HAP-1 (cell line): Measurements from ENCODE around the gene TRAPPC2L.

Experiments used
- DNase-seq, 2 experiments: peaks; one replicate each; pipeline ENCODE4 v3.0.0-alpha.2; 2016 to 2020; ENCODE audit warnings: low spot score in 2 of 2
- H3K27me3 ChIP-seq: fragments of 250-450 bp; sonication (Bioruptor Pico); 2 replicates; pipeline ENCODE4 v1.5.1; 2020; ENCODE audit warnings: low read depth, mild to moderate bottlenecking, moderate library complexity
- H3K36me3 ChIP-seq: fragments of 250-450 bp; sonication (Bioruptor Pico); replicated peaks from 2 replicates; pipeline ENCODE4 v1.5.1; 2020; ENCODE audit warnings: mild to moderate bottlenecking
- H3K4me1 ChIP-seq: fragments of 250-450 bp; sonication (Bioruptor Pico); 2 replicates; pipeline ENCODE4 v1.5.1; 2020; ENCODE audit warnings: mild to moderate bottlenecking
- H3K4me3 ChIP-seq: fragments of 250-450 bp; sonication (Bioruptor Pico); 2 replicates; pipeline ENCODE4 v1.5.1; 2020; ENCODE audit warnings: mild to moderate bottlenecking, moderate library complexity
- H3K9me3 ChIP-seq: fragments of 250-450 bp; sonication (Bioruptor Pico); 2 replicates; pipeline ENCODE4 v1.5.1; 2020; ENCODE audit warnings: mild to moderate bottlenecking, moderate library complexity
- in situ Hi-C: fragments of 300-500 bp; cut with MboI; formaldehyde crosslinking; loops from 3 replicates; pipeline ENCODE4 v1.14.3; 2020; ENCODE audit warnings: low sequenced_read_pairs, inconsistent platforms, mixed read lengths

Gene TRAPPC2L

DNA sequence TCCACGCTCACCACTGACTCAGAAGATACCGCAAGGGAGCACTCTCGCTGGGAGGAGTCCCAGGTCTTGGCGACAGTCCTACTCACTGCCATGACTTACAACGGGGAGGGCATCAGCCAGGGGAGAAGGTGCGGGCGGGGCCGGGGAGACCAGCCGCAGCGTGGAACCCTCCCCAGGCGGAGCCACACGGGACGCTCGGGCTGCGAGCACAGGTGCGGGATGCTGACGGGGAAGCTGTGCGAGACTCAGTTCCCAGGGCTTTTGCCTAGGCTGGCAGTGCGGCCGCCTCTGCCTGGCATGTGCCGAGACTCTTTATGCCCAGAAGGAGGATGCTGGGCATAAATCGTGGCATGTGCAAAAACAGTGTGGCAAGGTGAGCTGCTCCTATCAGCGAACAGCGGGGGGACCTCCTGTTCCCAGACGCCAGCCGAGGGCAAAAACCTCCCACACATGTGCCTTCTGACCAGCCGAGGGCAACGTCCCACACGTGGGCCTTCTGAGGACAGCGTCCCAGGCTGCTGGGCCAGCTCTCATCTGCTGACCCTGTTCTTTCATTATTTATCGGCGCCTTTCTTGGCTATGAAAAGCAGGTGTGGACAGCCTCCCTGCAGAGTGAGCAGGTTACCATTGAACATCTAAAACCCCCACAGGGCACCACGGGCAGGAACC lies 6.3 kb upstream of the TRAPPC2L start:
- H3K4me3 ChIP-seq, result no peak overlapping the region
- H3K27me3 ChIP-seq, result no peaks in the 10 kb centered on the region
- H3K9me3 ChIP-seq, result no peaks in the 10 kb centered on the region
- no peaks in the 10 kb centered on the region for H3K36me3 ChIP-seq
- in situ Hi-C loops, result no loop called here
- no peak for DNase-seq
- no peaks in the 10 kb centered on the region for H3K4me1 ChIP-seq

DNA sequence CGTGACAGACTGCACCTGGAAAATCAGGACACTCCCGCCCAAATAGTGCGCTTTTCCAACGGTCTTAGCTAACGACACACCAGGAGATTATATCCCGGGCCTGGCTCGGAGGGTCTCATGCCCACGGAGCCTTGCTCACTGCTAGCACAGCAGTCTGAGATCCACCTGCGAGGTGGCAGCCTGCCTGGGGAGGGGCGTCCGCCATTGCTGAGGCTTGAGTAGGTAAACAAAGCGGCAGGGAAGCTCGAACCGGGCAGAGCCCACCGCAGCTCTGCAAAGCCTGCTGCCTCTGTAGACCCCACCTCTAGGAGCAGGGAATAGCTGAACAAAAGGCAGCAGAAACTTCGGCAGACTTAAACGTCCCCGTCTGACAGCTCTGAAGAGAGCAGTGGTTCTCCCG lies 5.3 kb upstream of the TRAPPC2L start:
- Histone ChIP-seq H3K9me3 (no peaks in the 10 kb centered on the region), H3K36me3 (no peaks in the 10 kb centered on the region), H3K4me3 (no peak overlapping the region), H3K4me1 (no peaks in the 10 kb centered on the region; the same call in 1 of the 2 replicates), H3K27me3 (no peaks in the 10 kb centered on the region)
- DNase-seq, result no peak
- in situ Hi-C loops, result no loop called here

GRCh38 chr16:88853325-88853941 lies 3.5 kb upstream of the TRAPPC2L start:
- H3K36me3 ChIP-seq, result no peaks in the 10 kb centered on the region
- H3K27me3 ChIP-seq, result no peaks in the 10 kb centered on the region
- in situ Hi-C loops, result no loop called here
- no peak for DNase-seq
- H3K9me3 ChIP-seq, result no peaks in the 10 kb centered on the region
- no peak overlapping the region for H3K4me3 ChIP-seq
- peaks cover 5% of the 10 kb centered on the region for H3K4me1 ChIP-seq

DNA sequence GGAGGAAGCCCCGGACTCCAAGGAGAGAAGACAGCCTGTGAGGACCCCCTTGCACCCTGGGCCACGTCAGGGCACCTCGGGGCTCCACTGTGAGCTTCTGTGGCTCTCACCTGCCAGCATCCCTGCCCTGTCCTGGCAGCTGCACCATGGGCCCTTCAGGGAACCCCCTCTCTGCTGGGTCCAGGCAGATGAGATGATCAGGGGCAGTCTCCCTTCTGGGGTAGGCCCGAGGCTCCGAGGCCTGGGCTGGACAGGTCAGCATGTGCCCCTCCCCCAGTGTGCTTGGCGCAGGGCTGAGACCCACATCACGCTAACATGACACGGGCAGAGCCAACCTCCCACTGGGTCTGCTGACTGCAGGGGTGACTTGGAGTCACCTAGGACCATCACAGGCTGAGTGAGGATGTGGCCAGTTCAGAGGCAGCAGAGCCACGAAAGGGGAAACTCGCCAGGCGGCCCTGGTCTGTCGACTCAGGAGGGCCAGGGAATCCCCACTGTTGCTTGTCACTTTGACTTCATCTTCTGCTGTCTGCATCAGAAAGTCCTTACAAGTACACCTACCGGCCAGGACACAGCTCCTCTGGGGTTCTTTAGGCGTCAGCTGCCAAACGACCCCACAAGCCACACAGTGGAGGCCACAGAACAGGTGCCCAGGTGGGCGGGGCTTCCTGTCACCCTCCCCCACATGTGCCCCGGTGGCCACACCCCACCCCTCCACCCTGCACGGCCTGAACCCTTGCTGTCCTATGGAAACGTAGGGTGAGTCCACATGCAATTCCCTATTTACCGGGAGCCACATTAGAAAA lies 2.4 kb upstream of the TRAPPC2L start:
- peak in 1 of 2 experiments; percentile 34 for DNase-seq
- H3K27me3 ChIP-seq, result no peaks in the 10 kb centered on the region
- in situ Hi-C loops, result no loop called here
- H3K36me3 ChIP-seq, result peaks cover 7% of the 10 kb centered on the region; the same call in 1 of the 2 replicates
- peaks cover 5% of the 10 kb centered on the region for H3K4me1 ChIP-seq
- H3K9me3 ChIP-seq, result no peaks in the 10 kb centered on the region
- H3K4me3 ChIP-seq, result no peak overlapping the region

GRCh38 chr16:88855176-88855575 lies 1.8 kb upstream of the TRAPPC2L start:
- no peak for DNase-seq
- Histone ChIP-seq H3K9me3 (no peaks in the 10 kb centered on the region), H3K4me1 (peaks cover 5% of the 10 kb centered on the region), H3K4me3 (no peak overlapping the region), H3K36me3 (peaks cover 14% of the 10 kb centered on the region), H3K27me3 (no peaks in the 10 kb centered on the region)
- in situ Hi-C loops, result no loop called here

DNA sequence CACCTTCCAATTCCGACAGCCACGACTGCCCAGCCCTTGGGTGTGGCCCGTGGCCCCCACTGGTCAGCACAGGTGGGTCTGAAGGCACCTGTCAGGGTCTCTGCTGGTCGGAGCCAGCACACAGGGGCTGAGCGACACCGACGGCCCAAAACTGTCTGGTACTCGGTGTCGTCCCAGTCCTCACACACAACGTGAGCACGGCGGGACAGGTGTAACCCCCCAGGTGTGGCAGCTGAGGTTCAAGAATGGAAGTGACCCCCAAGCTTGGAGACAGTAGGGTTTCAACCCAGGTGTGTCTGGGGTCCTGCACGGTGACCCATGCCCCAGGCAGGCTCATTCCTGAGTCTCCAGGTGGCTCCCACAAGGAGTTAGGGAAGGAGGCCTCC lies 1.2 kb upstream of the TRAPPC2L start:
- Histone ChIP-seq H3K36me3 (peaks cover 19% of the 10 kb centered on the region), H3K4me3 (peak overlapping the region; percentile 93), H3K27me3 (no peaks in the 10 kb centered on the region), H3K4me1 (peaks cover 5% of the 10 kb centered on the region), H3K9me3 (no peaks in the 10 kb centered on the region)
- no peak for DNase-seq
- in situ Hi-C loops, result no loop called here

DNA sequence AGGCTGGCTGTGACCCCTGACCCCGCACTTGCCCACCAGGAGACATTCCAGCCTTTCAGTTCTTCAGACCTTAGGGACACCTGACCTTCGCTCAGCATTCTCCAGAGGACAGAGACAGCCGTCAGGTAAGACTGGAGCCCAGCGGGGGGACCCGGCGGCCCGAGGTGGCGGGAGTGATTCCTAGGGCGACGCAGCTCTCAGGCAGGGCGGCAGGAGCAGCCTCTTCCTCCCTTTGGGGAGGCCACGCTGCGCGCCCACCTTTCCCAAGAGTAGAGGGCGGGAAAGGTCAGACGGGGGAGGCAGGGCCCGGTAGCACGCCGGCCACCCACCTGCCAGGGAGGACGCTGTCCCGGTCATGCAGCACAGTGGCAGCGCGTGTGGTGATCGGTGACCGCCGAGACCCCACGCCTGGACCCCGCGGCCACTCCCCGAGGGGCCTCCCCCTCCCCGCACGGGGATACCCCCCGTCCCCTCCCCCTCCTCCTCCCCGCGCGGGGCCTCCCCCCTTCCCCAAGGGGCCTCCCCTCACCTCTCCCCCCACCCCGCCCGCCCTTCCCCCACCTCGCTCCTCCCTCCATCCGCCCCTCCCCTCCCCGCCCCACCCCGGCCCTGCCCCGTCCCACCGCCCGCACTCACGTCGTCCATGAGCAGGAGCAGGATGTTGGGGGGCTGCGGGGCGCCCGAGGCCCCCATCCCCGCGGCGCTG lies 652 bp upstream of the TRAPPC2L start:
- no peaks in the 10 kb centered on the region for H3K27me3 ChIP-seq
- in situ Hi-C loops, result no loop called here
- peaks cover 5% of the 10 kb centered on the region for H3K4me1 ChIP-seq
- peaks cover 22% of the 10 kb centered on the region for H3K36me3 ChIP-seq
- no peaks in the 10 kb centered on the region for H3K9me3 ChIP-seq
- peak overlapping the region; percentile 93 for H3K4me3 ChIP-seq
- DNase-seq, result peak in 1 of 2 experiments; percentile 33

DNA sequence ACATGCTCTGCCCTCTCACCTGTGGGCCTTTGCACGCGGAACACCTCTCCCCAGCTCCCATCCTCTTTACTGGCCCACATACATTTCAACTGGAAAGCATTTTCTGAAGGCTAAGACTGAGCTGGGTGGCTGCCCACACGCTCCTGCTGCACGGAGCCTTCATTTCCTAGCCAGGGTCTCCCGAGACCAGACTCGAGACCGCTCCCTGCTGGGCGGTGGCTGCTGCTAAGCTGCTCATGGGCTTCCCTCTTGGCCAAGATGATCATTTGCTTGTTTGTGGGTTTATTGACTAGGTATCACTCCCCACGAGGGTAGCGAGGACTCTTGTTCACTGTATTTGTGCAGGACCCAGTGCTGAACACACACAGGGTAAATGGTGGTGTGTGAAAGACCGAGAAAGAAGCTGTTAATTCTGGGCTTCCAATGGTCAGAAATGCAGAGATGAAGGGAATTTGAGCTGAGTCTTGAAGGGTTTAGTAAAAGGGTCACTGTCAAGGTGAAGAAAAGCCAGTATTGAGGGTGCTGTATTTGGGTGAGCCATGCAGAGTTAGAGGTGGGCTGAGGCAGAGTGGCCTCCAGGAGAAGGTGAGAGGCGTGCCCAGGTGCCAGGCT lies 907 bp downstream of the TRAPPC2L start:
- peak; percentile 36 to 76 for DNase-seq
- Histone ChIP-seq H3K9me3 (no peaks in the 10 kb centered on the region), H3K36me3 (peaks cover 22% of the 10 kb centered on the region), H3K4me1 (peaks cover 5% of the 10 kb centered on the region), H3K27me3 (no peaks in the 10 kb centered on the region), H3K4me3 (peak overlapping the region; percentile 93)
- in situ Hi-C loops, result no loop called here

- Histone ChIP-seq H3K27me3 (no peaks in the 10 kb centered on the region), H3K36me3 (peaks cover 22% of the 10 kb centered on the region), H3K9me3 (no peaks in the 10 kb centered on the region), H3K4me3 (no peak overlapping the region), H3K4me1 (peaks cover 5% of the 10 kb centered on the region)
- DNase-seq, result no peak
- in situ Hi-C loops, result no loop called here
Measured at GRCh38 chr16:88859381-88860091, 2.6 kb downstream of the TRAPPC2L start.

DNA sequence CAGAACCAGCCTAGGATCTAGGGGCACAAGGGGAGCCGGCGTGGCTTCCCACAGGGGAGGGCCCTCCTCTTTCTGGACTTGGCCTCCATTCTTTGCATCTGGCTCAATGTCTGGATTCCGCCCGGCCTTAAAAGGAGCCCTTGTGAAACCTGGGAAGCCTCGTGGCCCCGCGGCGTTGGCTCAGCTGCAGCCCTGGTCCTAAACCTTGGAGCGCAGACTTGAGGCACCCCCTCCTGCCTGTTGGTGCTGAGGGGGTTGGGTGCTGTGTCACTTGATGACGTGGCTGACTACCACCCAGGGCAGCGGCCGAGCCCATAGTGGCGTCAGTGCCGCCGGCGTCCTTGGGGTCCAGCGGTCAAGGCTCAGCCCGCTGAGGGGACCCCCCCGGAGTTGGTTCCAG lies 4.4 kb downstream of the TRAPPC2L start:
- Histone ChIP-seq H3K27me3 (no peaks in the 10 kb centered on the region), H3K9me3 (no peaks in the 10 kb centered on the region), H3K4me3 (no peak overlapping the region), H3K4me1 (peaks cover 5% of the 10 kb centered on the region), H3K36me3 (peaks cover 22% of the 10 kb centered on the region)
- no peak for DNase-seq
- in situ Hi-C loops, result no loop called here

DNA sequence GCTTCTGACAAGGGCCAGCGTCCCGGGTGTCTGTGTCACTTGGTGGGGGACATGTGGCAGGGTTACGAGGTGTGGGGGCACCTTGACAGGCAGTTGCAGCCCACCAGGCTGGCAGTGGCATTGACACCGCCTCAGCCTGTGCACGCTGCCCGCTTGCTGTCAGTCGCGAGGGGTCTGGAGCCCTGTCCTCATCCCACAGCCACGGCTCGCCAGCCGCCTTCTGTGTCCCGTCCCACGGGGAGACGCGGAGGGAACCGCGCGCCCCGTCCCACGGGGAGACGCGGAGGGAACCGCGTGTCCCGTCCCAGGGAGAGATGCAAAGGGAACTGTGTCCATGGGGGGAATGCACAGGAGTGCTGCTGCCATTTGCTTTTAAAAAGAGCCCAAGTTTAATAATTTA lies 6.0 kb downstream of the TRAPPC2L start:
- H3K4me1 ChIP-seq, result peaks cover 2% of the 10 kb centered on the region
- no peak overlapping the region for H3K4me3 ChIP-seq
- peaks cover 2% of the 10 kb centered on the region; the same call in 1 of the 2 replicates for H3K27me3 ChIP-seq
- no peak for DNase-seq
- H3K36me3 ChIP-seq, result peaks cover 22% of the 10 kb centered on the region
- in situ Hi-C loops, result no loop called here
- no peaks in the 10 kb centered on the region for H3K9me3 ChIP-seq

DNA sequence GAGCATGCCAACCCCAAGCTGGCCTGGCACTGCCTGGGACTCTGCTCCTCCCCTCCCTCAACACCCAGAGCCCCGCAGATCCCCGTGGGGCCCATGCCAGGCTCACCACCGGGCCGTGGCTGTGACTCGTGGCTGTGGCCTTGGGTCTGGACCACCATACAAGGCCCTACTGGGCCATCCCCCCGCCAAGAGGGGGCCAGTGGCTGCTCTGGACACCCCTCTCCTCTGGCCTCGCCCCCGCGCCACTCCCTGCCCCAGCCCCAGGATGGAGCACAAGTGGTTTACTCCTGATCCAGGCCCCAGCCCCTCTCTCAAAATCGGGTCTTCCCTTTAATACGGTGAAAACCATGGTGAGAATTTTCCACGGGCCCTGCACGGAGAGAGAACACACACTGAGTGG lies 6.5 kb downstream of the TRAPPC2L start:
- in situ Hi-C loops, result no loop called here
- H3K27me3 ChIP-seq, result peaks cover 2% of the 10 kb centered on the region; the same call in 1 of the 2 replicates
- H3K4me3 ChIP-seq, result no peak overlapping the region
- no peak for DNase-seq
- no peaks in the 10 kb centered on the region for H3K4me1 ChIP-seq
- H3K36me3 ChIP-seq, result peaks cover 22% of the 10 kb centered on the region
- H3K9me3 ChIP-seq, result no peaks in the 10 kb centered on the region

DNA sequence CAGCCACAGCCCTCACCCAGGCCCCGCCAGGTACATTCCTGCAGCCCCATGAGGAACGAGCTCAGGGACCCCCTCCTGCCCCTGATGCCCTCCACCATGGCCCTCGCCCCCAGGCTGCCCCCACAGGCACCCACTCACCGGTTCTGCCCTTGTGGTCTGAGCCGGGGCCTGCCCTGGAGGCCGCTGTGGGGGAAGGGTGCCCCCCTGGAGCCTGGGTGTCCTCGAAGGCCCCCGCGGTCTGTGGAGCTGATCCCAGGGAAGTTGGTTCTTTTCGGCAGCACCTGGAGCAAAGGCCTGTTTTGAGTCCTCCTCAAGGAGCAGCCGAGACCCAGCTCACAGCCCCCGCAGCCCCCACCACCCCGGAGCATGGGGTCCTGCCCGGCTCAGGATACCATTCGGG lies 7.2 kb downstream of the TRAPPC2L start:
- Histone ChIP-seq H3K4me1 (no peaks in the 10 kb centered on the region), H3K9me3 (no peaks in the 10 kb centered on the region), H3K27me3 (peaks cover 7% of the 10 kb centered on the region; the same call in 1 of the 2 replicates), H3K36me3 (peaks cover 19% of the 10 kb centered on the region), H3K4me3 (no peak overlapping the region)
- DNase-seq, result no peak
- in situ Hi-C loops, result no loop called here
